NK-92 treated with Interleukin-12 subunit alpha and Interleukin-12 subunit beta, amount 100 ng/mL, for 24 hours (cell line): ENCODE results near the gene LETM1.
"Not testable (repeated sequence)": the region's sequence is repeated elsewhere in the genome, so short reads cannot be mapped to it uniquely, and the experiment has no call there.

ENCODE experiments used
- DNase-seq: peaks from one replicate; lab custom pipeline; 2025; lab: John Stamatoyannopoulos, UW

LETM1 gene

DNA sequence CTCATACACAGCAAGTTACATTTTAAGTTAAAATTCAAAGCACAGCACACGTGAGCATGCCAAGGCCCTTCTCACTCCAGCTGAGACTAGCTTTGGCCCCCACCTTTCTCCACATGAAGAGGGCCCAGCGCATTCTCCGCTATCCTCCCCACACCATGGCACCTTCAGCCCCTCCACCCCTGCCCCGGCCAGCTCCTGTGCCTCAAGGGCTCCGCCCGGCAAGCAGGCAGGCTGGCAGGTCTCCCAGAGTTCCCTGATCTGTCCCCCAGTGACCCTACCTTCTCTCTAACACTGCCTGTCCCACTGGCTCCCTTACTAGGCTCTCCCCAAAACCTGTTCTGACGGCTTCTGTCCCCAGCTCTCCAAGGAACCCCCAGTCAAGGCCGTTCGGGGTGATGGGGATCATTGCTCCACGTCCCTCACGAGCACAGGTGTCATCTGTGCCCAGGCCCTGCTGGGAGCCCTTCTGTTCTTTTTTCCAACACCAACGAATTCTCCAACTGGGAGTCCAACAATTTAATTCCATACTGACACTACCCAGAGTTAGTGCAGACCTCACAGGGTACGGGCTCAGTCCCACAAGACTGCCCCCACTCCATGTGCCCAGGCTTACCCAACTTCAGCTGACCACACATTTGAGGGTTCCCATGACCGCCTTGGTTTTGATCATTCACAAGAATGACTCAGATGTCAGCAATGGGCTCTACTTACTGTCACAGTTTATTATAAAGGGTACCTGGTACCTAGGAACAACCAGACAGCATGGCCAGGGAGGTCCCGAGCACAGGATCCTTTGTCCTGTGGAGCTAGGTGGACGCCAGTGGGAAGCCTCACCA is 4.2 kb downstream of the LETM1 start:
- no peak for DNase-seq

DNA sequence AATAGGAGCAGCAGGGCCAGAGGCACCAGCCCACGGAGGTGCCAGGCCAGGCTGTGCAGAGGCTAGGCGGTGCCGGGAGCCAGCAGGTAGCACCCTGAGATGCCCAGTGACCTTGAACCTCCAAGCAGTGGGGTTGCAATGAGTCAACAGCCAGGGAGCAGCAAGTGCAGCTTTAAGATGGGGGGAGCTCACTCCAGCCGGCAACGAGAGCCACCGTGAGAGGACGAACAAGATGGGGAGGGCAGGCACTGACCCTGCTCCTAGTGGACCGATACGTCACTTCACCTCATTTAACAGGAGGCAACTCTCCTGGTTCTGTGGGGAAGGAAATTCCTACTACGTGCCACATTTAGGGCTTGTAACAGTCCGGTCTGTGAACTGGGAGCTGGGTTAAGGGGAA is 4.8 kb downstream of the LETM1 start:
- DNase-seq: no peak

GRCh38 chr4:1850276-1850675 is 5.7 kb downstream of the LETM1 start:
- DNase-seq: no peak

DNA sequence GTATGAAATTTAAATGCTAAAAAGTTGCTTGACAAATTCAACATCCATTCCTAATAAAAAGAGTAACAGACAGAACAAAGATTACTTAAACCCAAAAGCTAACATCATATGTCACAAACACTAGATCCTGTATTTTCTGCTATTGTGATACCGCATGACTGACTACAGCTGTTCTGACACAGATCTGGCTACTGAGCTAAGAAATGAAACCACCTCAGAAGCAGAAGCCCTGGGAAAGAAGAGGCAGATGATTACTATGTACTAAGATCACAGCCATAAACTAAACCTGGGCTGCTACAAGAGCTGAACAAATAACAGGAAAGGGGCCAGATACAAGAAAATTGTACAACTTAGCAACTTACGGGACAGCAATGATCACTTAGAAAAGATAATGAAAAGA is 9.4 kb downstream of the LETM1 start:
- no peak for DNase-seq

- not testable (repeated sequence) for DNase-seq
These were observed 11.3 kb downstream of the LETM1 start for GRCh38 chr4:1844618-1845017.

- no peak for DNase-seq
These were observed 12.1 kb downstream of the LETM1 start for GRCh38 chr4:1843852-1844251.

DNA sequence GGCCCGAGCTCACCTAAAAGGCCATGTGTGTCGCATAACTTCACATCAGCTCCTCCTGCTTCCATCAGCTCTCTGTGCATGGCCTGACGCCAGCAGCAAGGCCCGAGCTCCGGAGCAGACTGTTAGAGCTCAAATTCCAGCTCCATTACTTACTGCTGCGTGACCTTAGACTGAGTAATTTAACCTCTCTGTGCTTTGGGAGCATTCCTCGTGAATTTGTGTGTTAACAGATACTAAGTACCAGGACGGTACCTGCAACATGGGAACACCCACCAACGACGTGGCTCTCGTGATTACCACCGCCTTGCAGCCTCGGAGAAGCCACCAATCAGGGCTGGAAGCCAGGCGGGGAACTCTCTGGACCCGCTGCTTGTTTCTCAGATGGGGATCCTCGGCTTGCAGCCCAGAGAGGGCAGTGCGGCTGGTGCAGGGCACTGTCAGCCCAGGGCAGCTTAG is 12.9 kb downstream of the LETM1 start:
- DNase-seq: no peak

- DNase-seq: no peak
These were observed 13.5 kb downstream of the LETM1 start for GRCh38 chr4:1842339-1842895.

DNA sequence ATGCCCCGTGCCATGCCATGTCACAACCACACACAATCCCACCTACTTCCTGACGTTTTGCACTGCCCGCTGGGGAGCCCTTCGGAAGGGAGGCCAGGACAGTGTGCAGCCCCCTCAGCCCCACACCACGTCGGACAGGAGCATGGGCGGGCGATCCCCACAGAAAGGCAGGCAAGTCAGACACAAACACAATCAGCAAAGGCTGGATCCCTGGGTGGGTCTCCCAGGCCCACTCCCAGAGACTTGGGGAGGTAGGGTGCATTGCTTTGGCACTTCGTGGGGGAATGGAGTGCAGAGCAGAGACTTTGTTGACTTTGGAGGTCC is 14.1 kb downstream of the LETM1 start:
- DNase-seq: no peak

DNA sequence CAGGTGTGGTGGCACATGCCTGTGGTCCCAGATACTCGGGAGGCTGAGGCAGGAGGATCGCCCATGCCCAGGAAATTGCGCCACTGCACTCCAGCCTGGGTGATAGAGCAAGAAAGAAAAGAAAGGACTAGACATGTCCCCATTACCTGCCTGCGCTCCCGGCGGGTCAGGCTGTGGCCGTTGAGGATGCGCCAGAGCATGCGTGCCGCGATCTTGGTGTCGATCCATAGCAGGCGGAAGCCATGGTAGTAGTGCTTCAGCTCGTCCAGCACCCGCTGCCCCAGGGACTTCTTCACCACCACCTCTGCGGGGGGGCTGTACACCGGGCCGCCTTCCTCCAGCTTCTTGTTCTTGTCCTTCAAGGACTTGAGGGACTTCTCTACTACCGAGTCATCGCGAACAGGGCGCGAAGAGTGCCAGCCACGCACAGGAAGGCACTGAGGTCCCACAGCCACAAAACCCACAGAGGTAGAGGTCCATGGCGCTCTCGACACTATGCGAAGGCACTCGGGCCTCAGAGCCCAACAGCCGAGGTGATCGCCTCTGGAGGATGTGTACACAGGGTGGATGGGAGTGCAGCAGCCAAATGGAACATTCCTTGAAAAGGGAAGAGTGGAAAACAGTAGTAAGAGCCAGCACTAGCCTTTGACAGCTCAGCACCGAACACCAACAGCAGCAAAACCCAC is 14.6 kb downstream of the LETM1 start:
- DNase-seq: no peak

DNA sequence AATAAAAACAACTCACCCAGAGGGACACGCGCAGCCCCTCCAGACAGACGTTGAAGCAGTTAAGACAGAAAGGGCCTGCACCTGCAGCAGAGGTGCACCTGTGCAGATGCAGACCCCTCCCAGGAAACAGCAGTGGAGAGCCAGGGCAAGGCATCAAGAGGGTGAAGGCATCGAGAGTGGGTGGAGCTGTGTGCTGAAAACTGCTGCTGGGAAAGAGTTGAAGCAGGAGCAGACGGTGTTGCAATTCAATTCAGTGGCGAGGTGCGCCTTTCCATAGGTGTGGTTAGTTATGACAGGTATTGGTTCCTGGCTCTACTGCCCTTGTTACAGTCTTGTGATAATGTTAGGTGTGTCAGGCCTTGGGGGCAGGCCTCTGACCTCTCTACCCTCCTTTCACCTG is 16.7 kb downstream of the LETM1 start:
- no peak for DNase-seq

DNA sequence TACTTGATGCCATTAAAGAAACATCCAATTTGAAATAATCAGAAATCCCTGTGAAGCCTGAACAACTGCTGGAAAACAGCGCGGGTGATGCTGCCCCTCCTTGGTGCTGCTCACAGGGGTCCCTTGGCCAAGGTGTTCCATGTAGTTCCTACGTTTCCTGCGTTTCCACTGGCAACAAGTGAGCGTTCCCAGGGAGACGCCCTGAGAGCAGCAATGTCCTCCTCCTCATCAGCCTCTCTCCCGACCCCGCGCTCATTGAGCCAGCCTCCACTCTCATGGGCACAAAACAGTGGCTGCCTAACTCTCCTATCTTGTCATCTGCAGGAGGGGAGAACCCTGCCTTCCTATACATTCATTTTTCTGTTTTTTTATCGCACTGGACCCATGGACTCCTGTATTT is 18.9 kb downstream of the LETM1 start:
- no peak for DNase-seq

DNA sequence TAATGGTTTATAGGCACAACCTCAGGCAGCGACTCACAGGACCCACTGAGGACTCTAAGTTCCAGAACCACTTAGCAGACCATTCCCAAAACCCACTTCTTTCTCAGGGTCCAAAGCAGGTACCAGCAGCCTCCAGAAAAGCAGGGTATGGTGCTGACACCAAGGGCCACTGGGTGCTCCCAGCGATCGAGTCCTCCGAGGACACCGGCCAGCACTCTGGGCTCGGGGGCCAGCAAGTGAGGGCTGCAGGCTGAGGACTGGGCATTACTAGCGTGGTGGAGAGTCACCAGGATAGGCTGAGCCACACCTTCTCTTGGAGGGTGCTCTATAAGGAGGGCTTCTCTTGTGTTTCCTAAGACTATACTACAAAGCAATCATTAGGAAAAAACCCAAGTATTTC is 19.3 kb downstream of the LETM1 start:
- no peak for DNase-seq

DNA sequence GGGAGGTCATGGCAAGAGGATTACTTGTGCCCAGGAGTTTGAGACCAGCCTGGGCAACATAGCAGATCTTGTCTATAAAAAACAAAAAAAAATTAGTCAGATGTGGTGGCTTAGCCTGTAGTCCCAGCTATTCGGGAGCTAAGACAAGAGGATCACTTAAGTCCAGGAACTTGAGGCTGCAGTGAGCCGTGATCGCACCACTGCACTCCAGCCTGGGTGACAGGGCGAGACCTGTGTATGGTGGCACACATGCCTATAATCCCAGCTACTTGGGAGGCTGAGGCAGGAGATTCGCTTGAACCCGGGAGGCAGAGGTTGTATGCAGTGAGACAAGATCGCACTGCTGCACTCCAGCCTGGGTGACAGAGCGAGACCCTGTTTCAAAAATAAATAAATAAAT is 20.1 kb downstream of the LETM1 start:
- not testable (repeated sequence) for DNase-seq

- DNase-seq: no peak
These were observed 21.7 kb downstream of the LETM1 start for GRCh38 chr4:1834047-1834775.

- DNase-seq: no peak
These were observed 22.5 kb downstream of the LETM1 start for GRCh38 chr4:1833307-1834046.

DNA sequence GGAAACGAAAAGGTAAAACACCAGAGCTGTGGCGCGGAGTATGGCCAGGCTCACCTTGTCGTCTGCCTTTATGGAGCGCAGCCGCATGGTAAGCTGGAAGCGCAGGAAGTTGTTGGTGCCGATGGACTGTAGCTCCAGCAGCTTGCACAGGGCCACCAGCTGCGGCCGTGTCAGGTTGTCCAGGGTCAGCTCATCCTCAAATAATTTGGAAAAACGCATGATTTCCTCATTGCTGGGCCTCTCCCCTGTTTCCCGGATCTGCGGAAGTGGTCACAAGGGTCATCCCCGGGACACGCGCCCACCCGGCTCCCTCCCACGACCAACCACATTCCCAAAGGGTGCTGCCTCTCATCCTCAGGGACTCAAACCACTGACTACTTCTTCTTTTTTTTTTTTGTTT is 23.3 kb downstream of the LETM1 start:
- no peak for DNase-seq

GRCh38 chr4:1831331-1831730 is 24.6 kb downstream of the LETM1 start:
- no peak for DNase-seq

DNA sequence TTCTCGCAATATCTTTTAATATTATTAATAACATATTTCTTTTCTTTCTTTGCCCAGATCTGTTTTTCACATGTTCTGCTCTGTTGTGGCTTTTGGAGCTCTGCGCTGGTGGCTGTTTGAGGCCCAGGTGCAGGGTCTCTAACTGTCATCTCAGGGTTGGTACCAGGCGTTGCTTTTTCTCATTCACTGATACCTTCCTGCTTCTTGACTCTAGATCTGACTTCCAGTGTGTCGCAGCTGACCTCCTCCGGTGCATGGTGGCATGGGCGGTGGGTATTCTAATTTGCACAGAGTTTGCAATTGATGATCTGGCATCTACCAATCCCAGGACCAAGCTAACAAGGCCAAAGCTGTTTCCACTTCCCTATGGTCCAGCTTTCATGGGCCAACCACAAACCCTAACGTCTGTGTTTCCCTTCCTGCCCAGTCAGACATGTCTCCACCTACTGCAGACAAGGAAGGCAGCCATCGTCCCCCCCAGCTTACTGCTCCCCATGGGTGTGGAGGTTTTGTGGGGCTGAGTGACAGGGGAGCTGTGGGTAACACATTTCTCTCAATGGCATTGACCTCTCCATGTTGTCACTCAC is 25.2 kb downstream of the LETM1 start:
- no peak for DNase-seq

- no peak for DNase-seq
These were observed 25.7 kb downstream of the LETM1 start for GRCh38 chr4:1830234-1830633.

DNA sequence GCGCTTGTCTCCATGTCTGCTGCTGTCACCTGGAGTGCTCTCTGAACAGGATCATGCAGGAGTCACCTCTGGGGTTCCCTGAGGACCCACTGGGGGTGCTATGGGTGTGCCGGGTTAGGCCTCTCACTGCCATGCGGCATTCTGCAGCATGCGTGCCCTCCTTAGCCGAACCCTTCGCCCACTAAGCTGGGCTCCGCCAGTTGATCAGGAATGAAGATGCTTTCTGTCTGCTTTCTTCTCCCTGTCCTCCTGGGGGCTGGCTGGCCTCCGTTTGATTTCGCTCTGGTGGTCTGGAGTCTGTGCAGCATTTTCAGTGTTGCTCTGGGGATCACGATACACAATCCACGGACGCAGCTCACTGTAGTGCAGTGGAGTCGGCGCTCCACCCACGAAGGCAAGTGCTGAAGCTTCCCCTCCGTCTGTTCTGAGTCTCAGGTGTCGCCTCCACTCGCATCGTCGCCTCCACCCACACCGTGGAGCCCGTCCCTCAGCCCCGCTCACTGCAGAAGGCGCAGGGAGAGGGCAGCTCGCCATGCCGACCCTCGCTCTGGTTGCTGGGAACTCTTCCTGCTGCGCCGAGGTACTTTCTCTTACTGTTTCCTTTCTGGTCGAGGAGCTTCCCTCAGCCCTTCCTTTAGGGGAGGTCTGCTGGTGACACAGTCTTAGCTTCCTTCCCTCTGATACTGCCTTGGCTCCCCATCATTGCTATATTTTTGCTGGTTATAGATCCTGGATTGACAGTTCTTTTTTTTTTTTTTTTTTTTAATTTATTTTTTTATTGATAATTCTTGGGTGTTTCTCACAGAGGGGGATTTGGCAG is 29.2 kb downstream of the LETM1 start:
- no peak for DNase-seq
